ENCODE measurements around the gene ASGR1.

ASGR1 gene

GRCh38 chr17:7225711-7226331, 46.7 kb upstream of the ASGR1 start:
- H2AFZ ChIP-seq (ENCODE audit: low read depth, low read length) = no peak overlapping the region
- ATAC-seq (ENCODE audit: insufficient read depth, low read depth) (no peak), DNase-seq (no peak)
- H3K9ac ChIP-seq (ENCODE audit: low read depth, low read length) = no peak overlapping the region
- no peak overlapping the region for H3K27ac ChIP-seq (ENCODE audit: low read length)
- H3K36me3 ChIP-seq (ENCODE audit: insufficient read depth, low read length) = peaks cover 98% of the 10 kb centered on the region
- H3K79me2 ChIP-seq (ENCODE audit: insufficient read depth, low read length) = peaks cover 33% of the 10 kb centered on the region
- H3K4me2 ChIP-seq (ENCODE audit: insufficient read depth, low read length) = no peak overlapping the region
- peaks cover 22% of the 10 kb centered on the region for H3K4me1 ChIP-seq (ENCODE audit: insufficient read depth, low read length)
- peaks cover 50% of the 10 kb centered on the region for H4K20me1 ChIP-seq (ENCODE audit: insufficient read depth, low read length)
- H3K9me3 ChIP-seq (ENCODE audit: insufficient read depth, low read length, severe bottlenecking) = no peaks in the 10 kb centered on the region
- no peak overlapping the region for H3K4me3 ChIP-seq (ENCODE audit: low read depth in 1 of 2, low read length in 2 of 2)
- TF ChIP-seq CTCF (IDR thresholded peaks at IDR 0.05; ENCODE audit: borderline replicate concordance, extremely low read depth, low read length, poor library complexity, severe bottlenecking) (no peak), EZH2 (IDR thresholded peaks at IDR 0.05; ENCODE audit: borderline replicate concordance, low read depth, low read length, severe bottlenecking) (no peak)
- H3K27me3 ChIP-seq (ENCODE audit: insufficient read depth, low read length, poor library complexity) = no peaks in the 10 kb centered on the region

GRCh38 chr17:7224661-7225111, 45.5 kb upstream of the ASGR1 start:
- Histone ChIP-seq H3K4me2 (ENCODE audit: insufficient read depth, low read length) (no peak overlapping the region), H3K27me3 (ENCODE audit: insufficient read depth, low read length, poor library complexity) (no peaks in the 10 kb centered on the region), H3K9ac (ENCODE audit: low read depth, low read length) (no peak overlapping the region), H3K4me1 (ENCODE audit: insufficient read depth, low read length) (peaks cover 25% of the 10 kb centered on the region), H3K27ac (ENCODE audit: low read length) (no peak overlapping the region), H3K79me2 (ENCODE audit: insufficient read depth, low read length) (peaks cover 33% of the 10 kb centered on the region), H2AFZ (ENCODE audit: low read depth, low read length) (no peak overlapping the region), H3K4me3 (ENCODE audit: low read depth in 1 of 2, low read length in 2 of 2) (no peak overlapping the region), H3K36me3 (ENCODE audit: insufficient read depth, low read length) (peaks cover 89% of the 10 kb centered on the region), H3K9me3 (ENCODE audit: insufficient read depth, low read length, severe bottlenecking) (no peaks in the 10 kb centered on the region), H4K20me1 (ENCODE audit: insufficient read depth, low read length) (peaks cover 41% of the 10 kb centered on the region)
- no peak for DNase-seq
- no peak for ATAC-seq (ENCODE audit: insufficient read depth, low read depth)
- TF ChIP-seq EZH2 (IDR thresholded peaks at IDR 0.05; ENCODE audit: borderline replicate concordance, low read depth, low read length, severe bottlenecking) (no peak), CTCF (IDR thresholded peaks at IDR 0.05; ENCODE audit: borderline replicate concordance, extremely low read depth, low read length, poor library complexity, severe bottlenecking) (no peak)

GRCh38 chr17:7224110-7224509, 44.9 kb upstream of the ASGR1 start:
- Histone ChIP-seq H3K36me3 (ENCODE audit: insufficient read depth, low read length) (peaks cover 84% of the 10 kb centered on the region), H3K9ac (ENCODE audit: low read depth, low read length) (no peak overlapping the region), H3K4me1 (ENCODE audit: insufficient read depth, low read length) (peaks cover 30% of the 10 kb centered on the region), H2AFZ (ENCODE audit: low read depth, low read length) (no peak overlapping the region), H3K4me3 (ENCODE audit: low read depth in 1 of 2, low read length in 2 of 2) (no peak overlapping the region), H3K9me3 (ENCODE audit: insufficient read depth, low read length, severe bottlenecking) (no peaks in the 10 kb centered on the region), H3K79me2 (ENCODE audit: insufficient read depth, low read length) (peaks cover 29% of the 10 kb centered on the region), H3K4me2 (ENCODE audit: insufficient read depth, low read length) (no peak overlapping the region), H4K20me1 (ENCODE audit: insufficient read depth, low read length) (peaks cover 38% of the 10 kb centered on the region), H3K27ac (ENCODE audit: low read length) (no peak overlapping the region), H3K27me3 (ENCODE audit: insufficient read depth, low read length, poor library complexity) (no peaks in the 10 kb centered on the region)
- ATAC-seq (ENCODE audit: insufficient read depth, low read depth) (no peak), DNase-seq (no peak)
- TF ChIP-seq CTCF (IDR thresholded peaks at IDR 0.05; ENCODE audit: borderline replicate concordance, extremely low read depth, low read length, poor library complexity, severe bottlenecking) (no peak), EZH2 (IDR thresholded peaks at IDR 0.05; ENCODE audit: borderline replicate concordance, low read depth, low read length, severe bottlenecking) (no peak)

All from DND-41 (cell line).